PC-3 (cell line): ENCODE results near the gene ADGRL4. TPM values are rescaled to one million over a fixed set of nuclear protein-coding genes. Genes with fewer than 3 reads are reported as not detected.

ENCODE experiments used
- ATAC-seq: fragments of 200-7000 bp; cut with Tn5 transposase; 2 replicates; pipeline ENCODE4 v1.9.1; 2020; ENCODE audit warnings: mild to moderate bottlenecking, moderate library complexity
- BruUV-seq: library from RNA; stranded (reverse); fragments of 400-500 nt; replicated peaks from 2 replicates; lab custom pipeline; 2021; lab: Mats Ljungman, UMichigan
- CTCF ChIA-PET: fragments of 300-600 bp; sonication (Branson Sonifier 250); formaldehyde crosslinking; loops from one replicate; lab custom pipeline; 2022; ENCODE audit warnings: antibody characterized with exemption; lab: Charles Lee
- POLR2A ChIA-PET: fragments of 300-600 bp; sonication (Branson Sonifier 250); formaldehyde crosslinking; loops from one replicate; lab custom pipeline; 2022; ENCODE audit warnings: antibody characterized with exemption; ENCODE audit not compliant: unreplicated experiment; lab: Charles Lee
- DNase-seq: peaks from one replicate; pipeline ENCODE4 v3.0.0-alpha.2; 2015
- H2AFZ ChIP-seq: fragments of 300-600 bp; sonication (generic); 2 replicates; pipeline ENCODE4 v1.6.0; 2016; ENCODE audit warnings: antibody characterized with exemption, low read length
- H3F3A ChIP-seq: fragments of 300-600 bp; sonication (generic); one replicate; pipeline ENCODE4 v1.6.0; 2017; ENCODE audit warnings: antibody characterized with exemption, low read length, control low read depth, mild to moderate bottlenecking; ENCODE audit not compliant: unreplicated experiment
- H3K27ac ChIP-seq: fragments of 300-600 bp; sonication (generic); 2 replicates; pipeline ENCODE4 v1.5.1; 2016; ENCODE audit warnings: mild to moderate bottlenecking, low read length
- H3K27me3 ChIP-seq: fragments of 300-600 bp; sonication (generic); 2 replicates; pipeline ENCODE4 v1.6.1; 2016; ENCODE audit warnings: low read length, mixed read lengths
- H3K36me3 ChIP-seq: fragments of 300-600 bp; sonication (generic); 2 replicates; pipeline ENCODE4 v1.6.1; 2016; ENCODE audit warnings: low read depth, mixed run types, low read length, mixed read lengths
- H3K4me1 ChIP-seq: fragments of 300-600 bp; sonication (generic); 2 replicates; pipeline ENCODE4 v1.5.1; 2016; ENCODE audit warnings: low read length; ENCODE audit not compliant: insufficient read depth
- H3K4me2 ChIP-seq: fragments of 300-600 bp; sonication (generic); 2 replicates; pipeline ENCODE4 v1.6.0; 2016; ENCODE audit warnings: low read length
- H3K4me3 ChIP-seq: fragments of 300-600 bp; sonication (generic); 2 replicates; pipeline ENCODE4 v1.5.1; 2016; ENCODE audit warnings: mild to moderate bottlenecking, low read length, mixed read lengths
- H3K79me2 ChIP-seq: fragments of 300-600 bp; sonication (generic); 2 replicates; pipeline ENCODE4 v1.6.1; 2017; ENCODE audit warnings: low read length, mixed read lengths
- H3K9ac ChIP-seq: fragments of 300-600 bp; sonication (generic); 2 replicates; pipeline ENCODE4 v1.6.0; 2016; ENCODE audit warnings: mild to moderate bottlenecking, low read length
- H3K9me2 ChIP-seq: fragments of 300-600 bp; sonication (generic); replicated peaks from 2 replicates; pipeline ENCODE4 v1.6.1; 2016; ENCODE audit warnings: mixed run types, low read length, mixed read lengths
- H3K9me3 ChIP-seq: fragments of 300-600 bp; sonication (generic); 2 replicates; pipeline ENCODE4 v1.6.1; 2016; ENCODE audit warnings: low read length, mixed read lengths
- H4K20me1 ChIP-seq: fragments of 300-600 bp; sonication (generic); 2 replicates; pipeline ENCODE4 v1.6.1; 2016; ENCODE audit warnings: low read length, mixed read lengths
- CTCF ChIP-seq: fragments of 300-600 bp; sonication (generic); conservative IDR thresholded peaks from 2 replicates; pipeline ENCODE4 v1.5.1; 2017; ENCODE audit warnings: antibody characterized with exemption, low read depth, mild to moderate bottlenecking, low read length
- EZH2 ChIP-seq: fragments of 300-600 bp; sonication (generic); IDR thresholded peaks from one replicate; pipeline ENCODE4 v1.6.1; 2017; ENCODE audit warnings: antibody characterized with exemption, mild to moderate bottlenecking, low read length; ENCODE audit not compliant: unreplicated experiment
- EZH2phosphoT487 ChIP-seq: fragments of 300-600 bp; sonication (generic); IDR thresholded peaks from 2 replicates; pipeline ENCODE4 v1.6.1; 2018; ENCODE audit warnings: mild to moderate bottlenecking, antibody characterized with exemption, low read length, borderline replicate concordance
- intact Hi-C: fragments of 100-400 bp; cut with micrococcal nuclease; formaldehyde crosslinking; loops from 2 replicates; pipeline ENCODE4 v1.9.0; 2023
- total RNA-seq: library from RNA; depleted of rRNA; stranded (reverse); fragments of >200 nt; gene quantifications from 2 replicates; pipeline ENCODE4 v1.2.3, GENCODE V29; 2014

The ADGRL4 gene
- total RNA-seq, 1 experiment from 2014 or later: not detected

- TF ChIP-seq EZH2 (no peak), EZH2phosphoT487 (no peak), CTCF (no peak)
- no peak overlapping the region for H3K9ac ChIP-seq
- H3K36me3 ChIP-seq: no peaks in the 10 kb centered on the region
- POLR2A ChIA-PET: no interaction called here
- no peaks in the 10 kb centered on the region for H3K9me2 ChIP-seq
- no peak overlapping the region for H3K4me3 ChIP-seq
- H3K4me1 ChIP-seq: no peaks in the 10 kb centered on the region
- H2AFZ ChIP-seq: no peak overlapping the region
- H3K79me2 ChIP-seq: no peaks in the 10 kb centered on the region
- no TSS peak for BruUV-seq
- CTCF ChIA-PET: no interaction called here
- no peaks in the 10 kb centered on the region for H3K9me3 ChIP-seq
- H4K20me1 ChIP-seq: no peaks in the 10 kb centered on the region
- H3K4me2 ChIP-seq: no peak overlapping the region
- DNase-seq: no peak
- H3K27ac ChIP-seq: no peak overlapping the region
- no peaks in the 10 kb centered on the region for H3F3A ChIP-seq
- no peaks in the 10 kb centered on the region for H3K27me3 ChIP-seq
- no peak for ATAC-seq
- intact Hi-C loops: no loop called here
Measured at GRCh38 chr1:79005945-79006344, 585 bp downstream of the ADGRL4 start.

- intact Hi-C loops: no loop called here
- DNase-seq (no peak), ATAC-seq (no peak)
- no peaks in the 10 kb centered on the region for H3K9me3 ChIP-seq
- BruUV-seq: no TSS peak
- no peak overlapping the region for H3K4me2 ChIP-seq
- H3K9me2 ChIP-seq: no peaks in the 10 kb centered on the region
- H3K4me3 ChIP-seq: no peak overlapping the region
- H3K4me1 ChIP-seq: no peaks in the 10 kb centered on the region
- H3K9ac ChIP-seq: no peak overlapping the region
- no peak for TF ChIP-seq EZH2phosphoT487
- TF ChIP-seq EZH2: no peak
- no peak for TF ChIP-seq CTCF
- no peaks in the 10 kb centered on the region for H3K36me3 ChIP-seq
- POLR2A ChIA-PET: no interaction called here
- H4K20me1 ChIP-seq: no peaks in the 10 kb centered on the region
- no peak overlapping the region for H2AFZ ChIP-seq
- no peaks in the 10 kb centered on the region for H3K27me3 ChIP-seq
- no peaks in the 10 kb centered on the region for H3F3A ChIP-seq
- no peaks in the 10 kb centered on the region for H3K79me2 ChIP-seq
- CTCF ChIA-PET: no interaction called here
- H3K27ac ChIP-seq: no peak overlapping the region
Measured at GRCh38 chr1:79004916-79005315, 1.6 kb downstream of the ADGRL4 start.

GRCh38 chr1:78996791-78997190 is 9.7 kb downstream of the ADGRL4 start:
- no peak for DNase-seq
- H3K9ac ChIP-seq: no peak overlapping the region
- POLR2A ChIA-PET: no interaction called here
- CTCF ChIA-PET: no interaction called here
- no TSS peak for BruUV-seq
- no peaks in the 10 kb centered on the region for H3K4me1 ChIP-seq
- no peak overlapping the region for H3K27ac ChIP-seq
- H3K4me3 ChIP-seq: no peak overlapping the region
- TF ChIP-seq EZH2: no peak
- TF ChIP-seq EZH2phosphoT487: no peak
- no peak for TF ChIP-seq CTCF
- no peaks in the 10 kb centered on the region for H3K9me3 ChIP-seq
- H3K79me2 ChIP-seq: no peaks in the 10 kb centered on the region
- intact Hi-C loops: no loop called here
- no peak overlapping the region for H3K4me2 ChIP-seq
- ATAC-seq: no peak
- no peaks in the 10 kb centered on the region for H3K9me2 ChIP-seq
- no peak overlapping the region for H2AFZ ChIP-seq
- H3K36me3 ChIP-seq: no peaks in the 10 kb centered on the region
- H3K27me3 ChIP-seq: no peaks in the 10 kb centered on the region
- H4K20me1 ChIP-seq: no peaks in the 10 kb centered on the region
- H3F3A ChIP-seq: no peaks in the 10 kb centered on the region
